HG03139 (cell line): ENCODE measurements around the gene ZFYVE28.
"Not testable (repeated sequence)": the region's sequence is repeated elsewhere in the genome, so short reads cannot be mapped to it uniquely, and the experiment has no call there.

Experiments used
- ATAC-seq: cut with Tn5 transposase; IDR thresholded peaks from one replicate; pipeline ENCODE4 v1.9.1; 2021; ENCODE audit not compliant: unreplicated experiment

Gene ZFYVE28

GRCh38 chr4:2275546-2276251 is 142.7 kb downstream of the ZFYVE28 start:
- ATAC-seq = no peak

- not testable (repeated sequence) for ATAC-seq
Observed at GRCh38 chr4:2275044-2275397, 143.4 kb downstream of the ZFYVE28 start.

- ATAC-seq = no peak
Observed at GRCh38 chr4:2274320-2275043, 144.0 kb downstream of the ZFYVE28 start.

- ATAC-seq = no peak
Observed at GRCh38 chr4:2273657-2274319, 144.7 kb downstream of the ZFYVE28 start.

GRCh38 chr4:2273221-2273620 is 145.2 kb downstream of the ZFYVE28 start:
- ATAC-seq = no peak

- ATAC-seq = no peak
Observed at GRCh38 chr4:2272828-2273120, 145.7 kb downstream of the ZFYVE28 start.

GRCh38 chr4:2272026-2272827 is 146.2 kb downstream of the ZFYVE28 start:
- ATAC-seq = no peak

- ATAC-seq = no peak
Observed at GRCh38 chr4:2271279-2272025, 147.0 kb downstream of the ZFYVE28 start.

- ATAC-seq = no peak
Observed at GRCh38 chr4:2270341-2271165, 147.9 kb downstream of the ZFYVE28 start.

GRCh38 chr4:2269618-2270163 is 148.8 kb downstream of the ZFYVE28 start:
- no peak for ATAC-seq

- ATAC-seq = no peak
Observed at GRCh38 chr4:2269206-2269531, 149.3 kb downstream of the ZFYVE28 start.

GRCh38 chr4:2268357-2269205 is 149.9 kb downstream of the ZFYVE28 start:
- ATAC-seq = no peak

GRCh38 chr4:2267841-2268240 is 150.6 kb downstream of the ZFYVE28 start:
- ATAC-seq = no peak

GRCh38 chr4:2267320-2267811 is 151.1 kb downstream of the ZFYVE28 start:
- ATAC-seq = no peak

- no peak for ATAC-seq
Observed at GRCh38 chr4:2266821-2267220, 151.6 kb downstream of the ZFYVE28 start.

- ATAC-seq = no peak
Observed at GRCh38 chr4:2266181-2266580, 152.3 kb downstream of the ZFYVE28 start.

- ATAC-seq = no peak
Observed at GRCh38 chr4:2265113-2266110, 153.0 kb downstream of the ZFYVE28 start.
